GM19239 (cell line): Measurements from ENCODE around the gene MUC2.
"Not testable (repeated sequence)": the region's sequence is repeated elsewhere in the genome, so short reads cannot be mapped to it uniquely, and the experiment has no call there.

Experiments
- DNase-seq: peaks from one replicate; pipeline ENCODE4 v3.0.0; 2011; ENCODE audit warnings: low spot score; ENCODE audit not compliant: insufficient read length
- FAIRE-seq: peaks from 2 replicates; lab custom pipeline; 2011; peaks lifted over from hg19 to GRCh38; lab: Jason Lieb, UNC

Gene MUC2

DNA sequence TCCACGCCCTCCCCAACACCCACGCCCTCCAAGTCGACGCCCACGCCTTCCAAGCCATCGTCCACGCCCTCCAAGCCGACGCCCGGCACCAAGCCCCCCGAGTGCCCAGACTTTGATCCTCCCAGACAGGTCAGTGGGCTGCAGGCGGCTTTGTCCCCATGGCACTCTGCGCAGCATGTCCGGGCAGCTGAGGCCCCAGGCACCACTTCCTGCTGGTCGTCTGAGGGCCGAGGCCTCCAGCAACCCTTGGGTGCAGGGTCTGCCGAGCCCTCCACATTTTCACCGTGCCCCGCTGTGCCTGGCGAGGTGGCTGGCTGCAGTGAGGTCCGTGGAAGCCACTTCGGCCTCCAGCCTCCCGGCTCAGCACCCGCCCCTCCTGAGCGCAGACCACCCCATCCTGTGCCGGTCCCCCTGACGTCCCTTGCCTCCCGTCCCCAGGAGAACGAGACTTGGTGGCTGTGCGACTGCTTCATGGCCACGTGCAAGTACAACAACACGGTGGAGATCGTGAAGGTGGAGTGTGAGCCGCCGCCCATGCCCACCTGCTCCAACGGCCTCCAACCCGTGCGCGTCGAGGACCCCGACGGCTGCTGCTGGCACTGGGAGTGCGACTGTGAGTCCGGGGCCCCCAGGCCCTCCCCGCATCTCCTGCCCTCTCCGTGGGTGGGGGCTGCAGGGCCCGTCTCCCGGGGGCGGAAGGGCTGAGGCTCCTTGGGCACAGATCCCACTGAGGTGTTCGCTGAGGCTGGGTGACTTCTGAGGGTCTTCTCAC is 26.8 kb downstream of the MUC2 start:
- DNase-seq (no peak), FAIRE-seq (no peak)

DNA sequence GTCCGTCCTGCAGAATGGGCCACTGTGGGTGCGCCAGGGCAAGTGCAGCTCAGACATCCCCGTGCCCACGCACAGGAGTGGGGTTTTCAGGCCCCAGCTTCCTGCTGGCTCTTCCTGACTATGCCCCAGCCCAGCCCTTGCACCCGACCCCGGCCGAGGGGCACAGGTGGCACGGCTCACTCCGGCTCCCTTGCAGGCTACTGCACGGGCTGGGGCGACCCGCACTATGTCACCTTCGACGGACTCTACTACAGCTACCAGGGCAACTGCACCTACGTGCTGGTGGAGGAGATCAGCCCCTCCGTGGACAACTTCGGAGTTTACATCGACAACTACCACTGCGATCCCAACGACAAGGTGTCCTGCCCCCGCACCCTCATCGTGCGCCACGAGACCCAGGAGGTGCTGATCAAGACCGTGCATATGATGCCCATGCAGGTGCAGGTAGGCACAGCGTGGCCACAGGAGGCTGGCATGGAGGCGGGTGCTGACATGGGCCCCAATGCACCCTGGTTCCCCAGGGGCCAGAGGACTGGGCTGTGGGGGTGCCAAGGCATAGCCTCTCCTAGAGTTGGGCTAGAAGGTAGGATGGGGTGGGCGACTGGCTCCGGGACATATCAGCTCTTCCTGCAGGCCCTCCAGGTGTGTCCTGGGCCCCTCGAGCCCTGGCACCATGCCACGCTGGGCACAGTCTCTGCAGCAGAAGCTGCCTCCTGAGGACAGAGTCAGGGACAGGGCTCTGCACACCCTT is 27.7 kb downstream of the MUC2 start:
- FAIRE-seq = no peak
- no peak for DNase-seq

DNA sequence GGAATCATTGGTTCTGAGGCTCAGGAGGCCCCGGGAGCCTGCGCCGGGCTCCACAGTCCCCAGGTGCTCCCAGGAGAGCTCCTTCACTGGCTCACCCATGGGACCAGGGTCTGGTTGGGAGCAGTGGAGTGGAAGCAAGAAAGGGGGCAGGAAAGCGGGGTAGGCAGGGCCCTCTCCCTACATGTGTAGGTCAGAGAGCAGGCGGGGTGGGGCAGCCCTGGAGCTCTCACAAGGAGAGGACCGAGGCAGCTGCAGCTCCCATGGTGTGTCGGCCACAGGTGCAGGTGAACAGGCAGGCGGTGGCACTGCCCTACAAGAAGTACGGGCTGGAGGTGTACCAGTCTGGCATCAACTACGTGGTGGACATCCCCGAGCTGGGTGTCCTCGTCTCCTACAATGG is 28.3 kb downstream of the MUC2 start:
- DNase-seq = no peak
- no peak for FAIRE-seq

DNA sequence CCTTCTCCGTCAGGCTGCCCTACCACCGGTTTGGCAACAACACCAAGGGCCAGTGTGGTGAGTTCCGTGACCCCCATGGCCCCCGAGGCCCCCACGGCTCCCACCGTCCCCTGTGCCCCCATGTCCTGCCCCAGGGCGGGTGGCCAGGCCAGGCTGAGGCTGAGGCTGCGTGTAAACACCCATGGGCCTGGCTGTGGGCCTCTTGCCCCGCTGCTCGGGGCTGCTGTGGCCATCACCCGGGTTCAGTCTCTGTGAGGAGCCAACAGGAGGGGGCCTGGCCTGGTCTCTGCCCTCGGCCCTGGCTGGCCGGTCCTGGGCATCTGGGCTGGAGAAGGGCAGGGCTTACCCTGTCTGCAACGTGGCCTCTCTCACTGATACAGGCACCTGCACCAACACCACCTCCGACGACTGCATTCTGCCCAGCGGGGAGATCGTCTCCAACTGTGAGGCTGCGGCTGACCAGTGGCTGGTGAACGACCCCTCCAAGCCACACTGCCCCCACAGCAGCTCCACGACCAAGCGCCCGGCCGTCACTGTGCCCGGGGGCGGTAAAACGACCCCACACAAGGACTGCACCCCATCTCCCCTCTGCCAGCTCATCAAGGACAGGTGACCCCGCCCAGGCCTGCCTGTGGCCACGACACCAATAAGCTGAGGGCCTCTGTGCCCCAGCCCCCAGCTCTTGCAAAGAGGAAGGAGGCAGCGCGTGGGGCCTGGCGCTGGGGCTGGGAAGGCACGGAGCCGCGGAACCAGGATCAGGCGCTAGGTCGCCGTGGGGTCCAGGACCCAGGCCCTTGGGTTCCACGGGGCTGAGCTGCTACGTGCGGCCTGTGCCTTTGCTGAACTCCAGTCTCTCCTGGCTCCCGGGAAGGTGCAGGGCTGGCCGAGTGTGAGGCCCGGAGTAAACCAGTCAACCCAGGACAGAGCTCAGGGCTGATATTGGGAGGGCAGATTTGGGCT is 29.0 kb downstream of the MUC2 start:
- DNase-seq = no peak
- FAIRE-seq = no peak

- DNase-seq (no peak), FAIRE-seq (no peak)
Measured at GRCh38 chr11:1104411-1105182, 29.9 kb downstream of the MUC2 start.

DNA sequence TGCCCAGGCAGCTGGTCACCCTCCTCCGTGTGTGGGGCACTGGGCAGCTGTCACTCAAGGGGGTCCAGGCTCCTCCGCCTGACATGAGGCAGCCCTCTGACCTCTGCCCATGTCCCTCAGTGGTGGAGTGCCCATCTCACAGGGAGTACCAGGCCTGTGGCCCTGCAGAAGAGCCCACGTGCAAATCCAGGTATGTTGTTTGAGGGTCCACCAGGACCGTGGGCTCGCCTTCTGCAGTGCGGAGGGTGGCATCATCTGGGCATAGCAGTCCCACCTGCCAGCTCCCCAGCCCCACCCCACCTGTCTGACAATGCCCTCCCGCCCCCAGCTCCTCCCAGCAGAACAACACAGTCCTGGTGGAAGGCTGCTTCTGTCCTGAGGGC is 30.5 kb downstream of the MUC2 start:
- DNase-seq (no peak), FAIRE-seq (no peak)

- FAIRE-seq (no peak), DNase-seq (no peak)
Measured at GRCh38 chr11:1106387-1106786, 31.7 kb downstream of the MUC2 start.

DNA sequence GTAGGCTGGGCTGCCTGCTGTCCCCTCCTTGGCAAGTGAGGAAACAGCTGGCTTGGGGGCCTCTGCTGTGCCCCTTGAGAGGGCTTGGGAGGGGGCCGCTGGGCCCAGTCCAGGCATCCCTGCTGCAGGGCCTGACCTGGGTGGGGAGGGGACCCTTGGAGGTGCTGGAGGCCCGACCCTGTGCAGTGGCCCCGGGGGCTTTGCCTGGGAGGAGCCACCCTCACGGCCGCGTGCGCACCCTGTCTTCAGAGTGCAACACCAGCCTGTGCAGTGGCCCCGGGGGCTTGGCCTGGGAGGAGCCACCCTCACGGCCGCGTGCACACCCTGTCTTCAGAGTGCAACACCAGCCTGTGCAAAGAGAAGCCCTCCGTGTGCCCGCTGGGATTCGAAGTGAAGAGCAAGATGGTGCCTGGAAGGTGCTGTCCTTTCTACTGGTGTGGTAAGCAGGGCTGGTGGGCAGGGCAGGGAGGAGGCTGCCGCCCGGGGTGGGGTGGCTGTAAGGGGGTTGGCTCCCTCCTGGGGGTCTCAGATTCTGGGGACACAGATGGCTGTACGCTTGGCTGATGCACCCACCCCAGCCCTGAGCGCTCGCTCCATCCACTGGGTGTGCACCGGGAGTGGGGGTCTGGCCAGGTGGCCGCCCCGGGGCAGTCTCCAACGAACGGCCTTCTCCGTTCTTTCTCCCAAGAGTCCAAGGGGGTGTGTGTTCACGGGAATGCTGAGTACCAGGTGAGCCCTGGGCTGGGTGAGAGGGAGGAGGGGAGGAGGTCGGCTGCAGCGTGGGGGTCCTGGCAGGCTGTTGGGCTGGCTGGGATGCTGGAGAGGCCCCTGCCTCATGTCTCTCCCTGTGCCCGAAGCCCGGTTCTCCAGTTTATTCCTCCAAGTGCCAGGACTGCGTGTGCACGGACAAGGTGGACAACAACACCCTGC is 32.9 kb downstream of the MUC2 start:
- FAIRE-seq = no peak

DNA sequence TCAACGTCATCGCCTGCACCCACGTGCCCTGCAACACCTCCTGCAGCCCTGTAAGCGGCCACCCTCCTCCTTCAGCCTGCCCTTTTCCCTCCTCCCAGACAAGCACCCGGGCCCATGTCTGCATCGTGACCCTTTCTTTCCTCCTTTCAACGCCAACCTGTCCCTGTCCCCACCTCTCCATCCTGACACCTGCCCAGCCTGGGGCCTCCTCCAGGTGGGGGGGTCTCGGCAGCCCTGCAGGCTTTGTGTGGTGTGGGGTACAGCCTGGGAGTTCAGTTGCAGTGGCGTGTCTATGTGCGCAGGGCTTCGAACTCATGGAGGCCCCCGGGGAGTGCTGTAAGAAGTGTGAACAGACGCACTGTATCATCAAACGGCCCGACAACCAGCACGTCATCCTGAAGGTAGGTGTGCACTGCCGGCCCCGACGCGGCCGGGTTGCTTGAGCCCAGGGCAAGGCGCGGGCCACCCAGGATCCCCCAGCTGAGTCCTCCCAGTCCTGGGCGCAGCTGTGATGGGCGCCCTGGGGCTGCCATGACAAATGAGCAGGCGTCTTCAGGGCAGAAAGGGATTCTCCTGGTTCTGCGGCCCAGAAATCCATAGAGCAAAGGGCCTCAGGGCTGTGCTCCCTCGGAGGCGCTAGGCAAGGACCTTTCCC is 33.7 kb downstream of the MUC2 start:
- no peak for DNase-seq
- FAIRE-seq = no peak

More for the DNA sequence above, 32.9 kb downstream of the MUC2 start:
- no peak for DNase-seq

DNA sequence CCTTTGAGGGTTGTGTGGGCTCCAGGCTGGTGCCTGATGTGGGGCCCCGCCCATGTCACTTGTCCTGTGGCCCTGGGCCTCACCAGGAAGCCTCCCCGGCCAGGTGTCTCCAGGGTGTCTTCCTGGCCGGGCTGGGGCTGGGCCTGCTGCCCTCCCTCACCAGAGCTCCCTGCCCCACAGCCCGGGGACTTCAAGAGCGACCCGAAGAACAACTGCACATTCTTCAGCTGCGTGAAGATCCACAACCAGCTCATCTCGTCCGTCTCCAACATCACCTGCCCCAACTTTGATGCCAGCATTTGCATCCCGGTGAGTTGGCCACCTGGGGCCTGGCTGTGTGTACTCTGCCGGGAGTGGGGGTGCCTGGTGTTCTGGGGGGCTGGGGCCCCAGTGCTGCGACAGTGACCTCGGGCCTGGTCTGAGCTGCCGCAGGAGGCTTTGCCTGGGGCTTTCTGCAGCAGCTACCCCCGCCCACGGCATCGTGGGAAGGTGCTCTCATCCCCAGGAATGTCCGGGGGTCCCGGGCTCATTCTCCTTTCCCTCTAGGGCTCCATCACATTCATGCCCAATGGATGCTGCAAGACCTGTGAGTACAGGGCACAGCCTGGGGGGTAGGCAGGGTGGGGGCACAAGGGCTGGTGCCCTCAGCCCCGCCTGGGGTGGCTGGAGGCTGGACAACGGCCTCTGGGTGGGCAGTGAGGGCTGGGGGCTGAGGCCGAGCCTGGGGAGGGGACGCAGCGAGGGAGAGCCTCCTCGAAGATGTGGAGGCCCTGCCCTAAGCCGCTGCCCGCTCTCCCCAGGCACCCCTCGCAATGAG is 34.6 kb downstream of the MUC2 start:
- DNase-seq (no peak), FAIRE-seq (no peak)

GRCh38 chr11:1109918-1110705 is 35.4 kb downstream of the MUC2 start:
- DNase-seq (no peak), FAIRE-seq (no peak)

GRCh38 chr11:1111545-1112212 is 37.0 kb downstream of the MUC2 start:
- DNase-seq = no peak
- FAIRE-seq = no peak

DNA sequence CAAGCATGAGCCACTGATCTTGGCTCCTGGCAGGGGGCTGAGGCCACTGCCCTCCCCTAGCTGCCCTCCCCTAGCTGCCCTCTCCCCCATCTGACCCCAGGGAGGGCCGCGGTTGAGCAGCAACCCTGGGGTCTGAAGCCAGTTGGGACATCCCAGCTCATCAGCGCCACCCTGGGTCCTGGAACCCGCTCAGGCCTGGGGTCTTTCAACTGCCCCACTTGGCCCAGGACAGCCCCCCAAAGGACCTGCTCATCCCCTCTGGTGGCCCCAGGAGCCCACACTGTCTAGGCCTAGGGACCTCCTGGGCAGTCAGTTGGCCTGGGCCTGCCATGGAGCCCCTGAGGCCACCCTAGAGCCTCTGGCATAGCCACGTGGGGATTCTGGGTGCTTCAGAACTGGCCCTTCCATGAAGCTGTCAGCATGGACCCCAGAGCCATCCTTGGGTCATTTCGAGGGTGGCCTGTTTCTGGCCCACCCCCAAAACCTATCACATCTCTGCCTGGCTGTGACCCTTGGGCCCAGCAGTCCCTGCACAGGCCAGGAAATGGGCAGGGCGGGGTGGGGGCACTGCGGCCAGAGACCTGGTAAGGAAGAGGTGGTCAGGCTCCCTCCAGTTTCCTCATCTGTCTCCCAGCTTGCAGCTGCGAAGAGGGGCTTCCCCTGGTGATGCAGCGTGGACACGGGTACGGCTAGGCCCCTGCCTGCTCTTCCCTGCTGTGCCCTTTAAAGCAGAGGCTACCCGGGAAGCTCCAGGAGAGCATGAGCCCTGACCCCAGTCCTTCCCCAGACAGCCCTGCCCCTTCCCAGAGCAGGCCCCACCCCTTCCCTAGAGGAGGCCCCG is 37.9 kb downstream of the MUC2 start:
- DNase-seq (no peak), FAIRE-seq (no peak)

- no peak for DNase-seq
- FAIRE-seq = no peak
Measured at GRCh38 chr11:1113405-1114201, 38.9 kb downstream of the MUC2 start.

DNA sequence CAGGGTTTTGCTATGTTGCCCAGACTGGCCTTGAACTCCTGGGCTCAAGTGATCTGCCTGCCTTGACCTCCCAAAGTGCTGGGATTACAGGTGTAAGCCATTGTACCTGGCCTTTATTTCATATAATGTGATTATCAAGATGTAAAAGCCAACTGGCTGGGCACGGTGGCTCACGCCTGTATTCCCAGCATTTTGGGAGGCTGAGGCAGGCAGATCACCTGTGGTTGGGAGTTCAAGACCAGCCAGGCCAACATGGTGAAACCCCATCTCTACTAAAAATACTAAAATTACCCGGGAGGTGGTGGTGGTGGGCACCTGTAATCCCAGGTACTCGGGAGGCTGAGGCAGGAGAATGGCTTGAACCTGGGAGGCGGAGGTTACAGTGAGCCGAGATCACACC is 40.6 kb downstream of the MUC2 start:
- FAIRE-seq = not testable (repeated sequence)

More for the DNA sequence above, 40.6 kb downstream of the MUC2 start:
- DNase-seq = not testable (repeated sequence)
